HFFc6 (cell line): ENCODE data around the gene ABL2. TPM values are rescaled to one million over a fixed set of nuclear protein-coding genes. Genes with fewer than 3 reads are reported as not detected.
A peak's percentile ranks its signal among the peaks of the same experiment; 100 is the strongest.

Source experiments
- DNase-seq: peaks from one replicate; pipeline ENCODE4 v3.0.0-alpha.2; 2018
- H3K27ac Mint-ChIP-seq: 2 replicates; pipeline ENCODE4 v1.8.0; 2020; ENCODE audit warnings: mild to moderate bottlenecking, mixed read lengths
- H3K27me3 Mint-ChIP-seq: 2 replicates; pipeline ENCODE4 v1.8.0; 2021; ENCODE audit warnings: mild to moderate bottlenecking, moderate library complexity, mixed read lengths; ENCODE audit not compliant: insufficient read depth
- H3K36me3 Mint-ChIP-seq: 2 replicates; pipeline ENCODE4 v1.8.0; 2021; ENCODE audit warnings: low read depth, mixed read lengths
- H3K4me1 Mint-ChIP-seq: 2 replicates; pipeline ENCODE4 v1.8.0; 2020; ENCODE audit warnings: low read depth, mixed read lengths
- H3K4me3 Mint-ChIP-seq: 2 replicates; pipeline ENCODE4 v1.8.0; 2020; ENCODE audit warnings: mild to moderate bottlenecking, moderate library complexity, mixed read lengths
- H3K9me3 Mint-ChIP-seq: 2 replicates; pipeline ENCODE4 v1.8.0; 2020; ENCODE audit warnings: mild to moderate bottlenecking, mixed read lengths
- total RNA-seq, 6 experiments: library from RNA; stranded (reverse); fragmentation: NEBNext Ultra II Directional; extraction: Animal tissue kit (Norgen Biotek cat#: 25700); gene quantifications; 2 replicates in 1 of 6; 3 replicates in 5 of 6; pipeline ENCODE4 v1.2.3, GENCODE V29; 2021
- TF ChIP-seq, protein P1 (sequence below): fragments of 200-600 bp; sonication (generic); IDR thresholded peaks from 2 replicates; pipeline ENCODE4 v1.5.0; 2021; ENCODE audit warnings: antibody characterized with exemption, mild to moderate bottlenecking

The ABL2 gene
- total RNA-seq, 6 experiments from 2014 or later, result 54.1 to 65.9 (median 61.2) TPM

DNA sequence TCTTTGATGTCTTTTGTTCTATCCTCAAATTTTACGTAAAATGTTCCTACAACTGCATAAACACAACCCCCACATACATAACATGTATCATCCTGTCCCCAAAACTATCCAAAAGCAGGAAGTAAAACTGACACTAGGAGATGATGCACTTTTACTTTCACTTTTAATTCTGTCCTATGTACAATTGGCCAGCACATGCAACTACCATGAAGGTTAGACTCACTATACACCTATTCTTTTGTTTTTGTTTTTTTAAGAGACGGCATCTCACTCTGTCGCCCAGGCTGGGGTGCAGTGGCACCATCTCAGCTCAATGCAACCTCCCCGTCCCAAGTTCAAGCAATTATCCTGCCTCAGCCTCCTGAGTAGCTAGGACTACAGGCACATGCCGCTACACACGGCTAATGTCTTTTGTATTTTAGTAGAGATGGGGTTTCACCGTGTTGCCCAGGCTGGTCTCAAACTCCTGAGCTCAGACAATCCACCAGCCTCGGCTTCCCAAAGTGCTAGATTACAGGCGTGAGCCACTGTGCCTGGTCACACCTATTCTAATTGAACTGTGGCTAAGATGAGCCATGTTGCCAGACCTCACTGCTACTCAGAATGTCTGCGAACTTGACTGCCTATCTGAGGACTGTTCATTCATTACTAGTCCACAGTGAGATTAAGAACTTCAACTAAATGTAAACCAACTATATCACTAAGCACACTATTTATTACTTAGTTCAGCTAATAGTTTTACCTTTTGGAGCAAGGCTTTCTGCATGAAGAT, 99.6 kb downstream of the ABL2 start:
- TF ChIP-seq, protein P1, sequence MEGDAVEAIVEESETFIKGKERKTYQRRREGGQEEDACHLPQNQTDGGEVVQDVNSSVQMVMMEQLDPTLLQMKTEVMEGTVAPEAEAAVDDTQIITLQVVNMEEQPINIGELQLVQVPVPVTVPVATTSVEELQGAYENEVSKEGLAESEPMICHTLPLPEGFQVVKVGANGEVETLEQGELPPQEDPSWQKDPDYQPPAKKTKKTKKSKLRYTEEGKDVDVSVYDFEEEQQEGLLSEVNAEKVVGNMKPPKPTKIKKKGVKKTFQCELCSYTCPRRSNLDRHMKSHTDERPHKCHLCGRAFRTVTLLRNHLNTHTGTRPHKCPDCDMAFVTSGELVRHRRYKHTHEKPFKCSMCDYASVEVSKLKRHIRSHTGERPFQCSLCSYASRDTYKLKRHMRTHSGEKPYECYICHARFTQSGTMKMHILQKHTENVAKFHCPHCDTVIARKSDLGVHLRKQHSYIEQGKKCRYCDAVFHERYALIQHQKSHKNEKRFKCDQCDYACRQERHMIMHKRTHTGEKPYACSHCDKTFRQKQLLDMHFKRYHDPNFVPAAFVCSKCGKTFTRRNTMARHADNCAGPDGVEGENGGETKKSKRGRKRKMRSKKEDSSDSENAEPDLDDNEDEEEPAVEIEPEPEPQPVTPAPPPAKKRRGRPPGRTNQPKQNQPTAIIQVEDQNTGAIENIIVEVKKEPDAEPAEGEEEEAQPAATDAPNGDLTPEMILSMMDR, result no peak
- Mint-ChIP-seq H3K4me1 (peaks cover 88% of the 10 kb centered on the region), H3K9me3 (no peaks in the 10 kb centered on the region), H3K27ac (peak overlapping the region; percentile 52), H3K4me3 (peak overlapping the region; percentile 45), H3K27me3 (peaks cover 10% of the 10 kb centered on the region; the same call in 1 of the 2 replicates), H3K36me3 (peaks cover 47% of the 10 kb centered on the region)
- DNase-seq, result peak; percentile 39

- TF ChIP-seq, protein P1, result no peak
- peaks cover 4% of the 10 kb centered on the region; the same call in 1 of the 2 replicates for H3K27me3 Mint-ChIP-seq
- H3K36me3 Mint-ChIP-seq, result peaks cover 55% of the 10 kb centered on the region
- H3K9me3 Mint-ChIP-seq, result no peaks in the 10 kb centered on the region
- peak overlapping the region; percentile 85 for H3K27ac Mint-ChIP-seq
- peaks cover 91% of the 10 kb centered on the region for H3K4me1 Mint-ChIP-seq
- DNase-seq, result no peak
- H3K4me3 Mint-ChIP-seq, result peak overlapping the region; percentile 36
Measured at GRCh38 chr1:179128520-179128919, 101.0 kb downstream of the ABL2 start.

- Mint-ChIP-seq H3K36me3 (peaks cover 49% of the 10 kb centered on the region), H3K4me3 (peak overlapping the region; percentile 74), H3K9me3 (no peaks in the 10 kb centered on the region), H3K4me1 (peaks cover 83% of the 10 kb centered on the region), H3K27ac (peak overlapping the region; percentile 85), H3K27me3 (peaks cover 3% of the 10 kb centered on the region; the same call in 1 of the 2 replicates)
- TF ChIP-seq, protein P1, result no peak
- DNase-seq, result peak; percentile 60
Measured at GRCh38 chr1:179127163-179127895, 102.1 kb downstream of the ABL2 start.

GRCh38 chr1:179126338-179127060, 103.0 kb downstream of the ABL2 start:
- H3K9me3 Mint-ChIP-seq, result no peaks in the 10 kb centered on the region
- H3K4me3 Mint-ChIP-seq, result peak overlapping the region; percentile 74
- H3K36me3 Mint-ChIP-seq, result peaks cover 44% of the 10 kb centered on the region
- peaks cover 77% of the 10 kb centered on the region for H3K4me1 Mint-ChIP-seq
- TF ChIP-seq, protein P1, result no peak
- peak overlapping the region; percentile 85 for H3K27ac Mint-ChIP-seq
- DNase-seq, result no peak
- H3K27me3 Mint-ChIP-seq, result peaks cover 3% of the 10 kb centered on the region; the same call in 1 of the 2 replicates

GRCh38 chr1:179124873-179125272, 104.6 kb downstream of the ABL2 start:
- peak overlapping the region; percentile 30 for H3K4me3 Mint-ChIP-seq
- peaks cover 38% of the 10 kb centered on the region for H3K36me3 Mint-ChIP-seq
- H3K27me3 Mint-ChIP-seq, result no peaks in the 10 kb centered on the region
- TF ChIP-seq, protein P1, result no peak
- H3K27ac Mint-ChIP-seq, result peak overlapping the region; percentile 78
- H3K4me1 Mint-ChIP-seq, result peaks cover 71% of the 10 kb centered on the region
- no peaks in the 10 kb centered on the region for H3K9me3 Mint-ChIP-seq
- DNase-seq, result peak; percentile 66
